Measurements from ENCODE around the gene STON2. TPM values are rescaled to one million over a fixed set of nuclear protein-coding genes. Genes with fewer than 3 reads are reported as not detected.

STON2 gene
- polyA plus RNA-seq, 2 of the 4 experiments (the other 2 are of a cell fraction) = 0.53 to 1.3 TPM

DNA sequence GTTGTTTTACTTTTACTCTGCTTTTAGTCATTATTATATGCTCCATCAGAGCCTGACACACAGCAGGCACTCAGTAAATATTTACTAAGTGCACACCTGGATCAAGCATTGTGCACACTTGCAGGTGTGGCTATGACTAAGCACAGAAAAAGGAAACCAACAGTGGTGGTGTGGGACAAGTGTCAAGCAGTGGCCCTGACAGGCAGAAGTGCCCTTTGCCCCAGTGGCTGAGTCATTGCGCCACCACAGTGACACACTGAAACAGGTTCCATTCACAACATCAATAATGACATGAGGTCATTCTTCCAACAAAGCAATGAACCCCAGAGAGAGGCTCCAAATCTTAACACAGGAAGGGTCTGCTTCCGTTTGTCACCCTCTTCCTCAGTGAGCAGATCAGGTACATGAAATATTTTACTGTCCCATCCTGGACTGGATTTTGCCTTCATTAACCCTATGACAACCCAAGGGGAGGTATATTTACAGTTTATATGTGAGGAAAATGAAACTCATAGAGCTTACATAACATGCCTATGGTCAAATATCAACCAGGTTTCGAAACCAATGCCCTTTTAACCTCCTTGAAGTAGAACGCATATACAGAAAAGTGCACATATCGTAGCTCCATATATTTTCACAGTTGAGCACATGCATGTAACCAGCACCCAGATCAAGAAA is 96.7 kb downstream of the STON2 start:
- Histone ChIP-seq H3K4me3 (no peak overlapping the region), H3K27ac (no peak overlapping the region), H3K9me3 (no peaks in the 10 kb centered on the region), H3K4me1 (peaks cover 13% of the 10 kb centered on the region), H3K4me2 (peak overlapping the region; percentile 39)
- ChIA-PET CTCF (interaction anchor here (0.7 kb wide), 1 partner anchor 11 kb away, joined by 3 read pairs; no protein-coding TSS in a partner anchor), POLR2A (no interaction called here)
- TF ChIP-seq, protein P1, sequence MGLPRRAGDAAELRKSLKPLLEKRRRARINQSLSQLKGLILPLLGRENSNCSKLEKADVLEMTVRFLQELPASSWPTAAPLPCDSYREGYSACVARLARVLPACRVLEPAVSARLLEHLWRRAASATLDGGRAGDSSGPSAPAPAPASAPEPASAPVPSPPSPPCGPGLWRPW (IDR thresholded peaks at IDR 0.05) = no peak
- TF ChIP-seq FOSL2 (IDR thresholded peaks at IDR 0.05) (no peak), FOSL2 (CRISPR knock-in tag; IDR thresholded peaks at IDR 0.05) (0 out of 2 replicates have a peak, but pooled peaks have one; percentile 4)
- ATAC-seq = peak in 1 of 2 experiments; percentile 59; a peak in 1 of 6 replicates
- 34% methylated on average over 5 of the region's 5 CpGs for WGBS (ENCODE audit: missing lambda C conversion rate)
- DNase-seq (ENCODE audit: low read depth in 1 of 2, low spot score in 1 of 2) = peak in 1 of 2 experiments; percentile 48
- no peak for FAIRE-seq

DNA sequence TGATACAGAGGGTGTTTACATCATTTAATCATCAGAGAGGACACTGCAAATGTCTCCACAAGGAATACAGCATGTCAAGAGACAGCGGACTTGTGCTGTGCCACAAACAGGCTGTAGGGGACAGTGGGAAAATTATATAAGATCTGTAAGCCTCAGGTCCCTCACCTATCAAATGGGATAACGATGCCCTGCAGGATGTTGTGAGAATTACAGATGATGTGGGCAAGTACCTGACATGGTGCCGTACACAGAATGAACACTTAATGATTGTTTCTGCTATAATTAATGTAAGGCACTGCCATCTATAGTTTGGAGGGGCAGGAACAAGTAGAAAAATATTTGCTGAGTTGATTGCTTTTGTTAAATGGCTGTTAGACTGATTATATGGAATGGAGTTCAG is 97.5 kb downstream of the STON2 start:
- WGBS (ENCODE audit: missing lambda C conversion rate) = 75% methylated on average over 3 of the region's 3 CpGs
- FAIRE-seq (no peak), ATAC-seq (peak; percentile 62 to 84; a peak in 5 of 6 replicates), DNase-seq (ENCODE audit: low read depth in 1 of 2, low spot score in 1 of 2) (peak in 1 of 2 experiments; percentile 22)
- CTCF ChIA-PET = no interaction called here
- POLR2A ChIA-PET = no interaction called here
- no peak for TF ChIP-seq FOSB (CRISPR knock-in tag; IDR thresholded peaks at IDR 0.05)
- no peak for TF ChIP-seq CBX8 (IDR thresholded peaks at IDR 0.05)
- TF ChIP-seq, protein P2, sequence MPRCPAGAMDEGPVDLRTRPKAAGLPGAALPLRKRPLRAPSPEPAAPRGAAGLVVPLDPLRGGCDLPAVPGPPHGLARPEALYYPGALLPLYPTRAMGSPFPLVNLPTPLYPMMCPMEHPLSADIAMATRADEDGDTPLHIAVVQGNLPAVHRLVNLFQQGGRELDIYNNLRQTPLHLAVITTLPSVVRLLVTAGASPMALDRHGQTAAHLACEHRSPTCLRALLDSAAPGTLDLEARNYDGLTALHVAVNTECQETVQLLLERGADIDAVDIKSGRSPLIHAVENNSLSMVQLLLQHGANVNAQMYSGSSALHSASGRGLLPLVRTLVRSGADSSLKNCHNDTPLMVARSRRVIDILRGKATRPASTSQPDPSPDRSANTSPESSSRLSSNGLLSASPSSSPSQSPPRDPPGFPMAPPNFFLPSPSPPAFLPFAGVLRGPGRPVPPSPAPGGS (IDR thresholded peaks at IDR 0.05) = no peak
- TF ChIP-seq, protein P3, sequence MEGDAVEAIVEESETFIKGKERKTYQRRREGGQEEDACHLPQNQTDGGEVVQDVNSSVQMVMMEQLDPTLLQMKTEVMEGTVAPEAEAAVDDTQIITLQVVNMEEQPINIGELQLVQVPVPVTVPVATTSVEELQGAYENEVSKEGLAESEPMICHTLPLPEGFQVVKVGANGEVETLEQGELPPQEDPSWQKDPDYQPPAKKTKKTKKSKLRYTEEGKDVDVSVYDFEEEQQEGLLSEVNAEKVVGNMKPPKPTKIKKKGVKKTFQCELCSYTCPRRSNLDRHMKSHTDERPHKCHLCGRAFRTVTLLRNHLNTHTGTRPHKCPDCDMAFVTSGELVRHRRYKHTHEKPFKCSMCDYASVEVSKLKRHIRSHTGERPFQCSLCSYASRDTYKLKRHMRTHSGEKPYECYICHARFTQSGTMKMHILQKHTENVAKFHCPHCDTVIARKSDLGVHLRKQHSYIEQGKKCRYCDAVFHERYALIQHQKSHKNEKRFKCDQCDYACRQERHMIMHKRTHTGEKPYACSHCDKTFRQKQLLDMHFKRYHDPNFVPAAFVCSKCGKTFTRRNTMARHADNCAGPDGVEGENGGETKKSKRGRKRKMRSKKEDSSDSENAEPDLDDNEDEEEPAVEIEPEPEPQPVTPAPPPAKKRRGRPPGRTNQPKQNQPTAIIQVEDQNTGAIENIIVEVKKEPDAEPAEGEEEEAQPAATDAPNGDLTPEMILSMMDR (IDR thresholded peaks at IDR 0.05) = no peak
- TF ChIP-seq, protein P4, sequence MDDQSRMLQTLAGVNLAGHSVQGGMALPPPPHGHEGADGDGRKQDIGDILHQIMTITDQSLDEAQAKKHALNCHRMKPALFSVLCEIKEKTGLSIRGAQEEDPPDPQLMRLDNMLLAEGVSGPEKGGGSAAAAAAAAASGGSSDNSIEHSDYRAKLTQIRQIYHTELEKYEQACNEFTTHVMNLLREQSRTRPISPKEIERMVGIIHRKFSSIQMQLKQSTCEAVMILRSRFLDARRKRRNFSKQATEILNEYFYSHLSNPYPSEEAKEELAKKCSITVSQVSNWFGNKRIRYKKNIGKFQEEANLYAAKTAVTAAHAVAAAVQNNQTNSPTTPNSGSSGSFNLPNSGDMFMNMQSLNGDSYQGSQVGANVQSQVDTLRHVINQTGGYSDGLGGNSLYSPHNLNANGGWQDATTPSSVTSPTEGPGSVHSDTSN (IDR thresholded peaks at IDR 0.05) = no peak
- TF ChIP-seq NPAS2 (CRISPR knock-in tag; IDR thresholded peaks at IDR 0.05; ENCODE audit: borderline replicate concordance) = no peak
- TF ChIP-seq CBX2 (IDR thresholded peaks at IDR 0.05; ENCODE audit: borderline replicate concordance, low read depth) = no peak
- no peak for TF ChIP-seq CHD2 (IDR thresholded peaks at IDR 0.05; ENCODE audit: low read length, partially characterized antibody)
- no peak for TF ChIP-seq RARB (CRISPR knock-in tag; IDR thresholded peaks at IDR 0.05)
- TF ChIP-seq TP53 (CRISPR knock-in tag; IDR thresholded peaks at IDR 0.05) = no peak
- TF ChIP-seq, protein P5, sequence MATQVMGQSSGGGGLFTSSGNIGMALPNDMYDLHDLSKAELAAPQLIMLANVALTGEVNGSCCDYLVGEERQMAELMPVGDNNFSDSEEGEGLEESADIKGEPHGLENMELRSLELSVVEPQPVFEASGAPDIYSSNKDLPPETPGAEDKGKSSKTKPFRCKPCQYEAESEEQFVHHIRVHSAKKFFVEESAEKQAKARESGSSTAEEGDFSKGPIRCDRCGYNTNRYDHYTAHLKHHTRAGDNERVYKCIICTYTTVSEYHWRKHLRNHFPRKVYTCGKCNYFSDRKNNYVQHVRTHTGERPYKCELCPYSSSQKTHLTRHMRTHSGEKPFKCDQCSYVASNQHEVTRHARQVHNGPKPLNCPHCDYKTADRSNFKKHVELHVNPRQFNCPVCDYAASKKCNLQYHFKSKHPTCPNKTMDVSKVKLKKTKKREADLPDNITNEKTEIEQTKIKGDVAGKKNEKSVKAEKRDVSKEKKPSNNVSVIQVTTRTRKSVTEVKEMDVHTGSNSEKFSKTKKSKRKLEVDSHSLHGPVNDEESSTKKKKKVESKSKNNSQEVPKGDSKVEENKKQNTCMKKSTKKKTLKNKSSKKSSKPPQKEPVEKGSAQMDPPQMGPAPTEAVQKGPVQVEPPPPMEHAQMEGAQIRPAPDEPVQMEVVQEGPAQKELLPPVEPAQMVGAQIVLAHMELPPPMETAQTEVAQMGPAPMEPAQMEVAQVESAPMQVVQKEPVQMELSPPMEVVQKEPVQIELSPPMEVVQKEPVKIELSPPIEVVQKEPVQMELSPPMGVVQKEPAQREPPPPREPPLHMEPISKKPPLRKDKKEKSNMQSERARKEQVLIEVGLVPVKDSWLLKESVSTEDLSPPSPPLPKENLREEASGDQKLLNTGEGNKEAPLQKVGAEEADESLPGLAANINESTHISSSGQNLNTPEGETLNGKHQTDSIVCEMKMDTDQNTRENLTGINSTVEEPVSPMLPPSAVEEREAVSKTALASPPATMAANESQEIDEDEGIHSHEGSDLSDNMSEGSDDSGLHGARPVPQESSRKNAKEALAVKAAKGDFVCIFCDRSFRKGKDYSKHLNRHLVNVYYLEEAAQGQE (IDR thresholded peaks at IDR 0.05) = no peak
- TF ChIP-seq, protein P6, sequence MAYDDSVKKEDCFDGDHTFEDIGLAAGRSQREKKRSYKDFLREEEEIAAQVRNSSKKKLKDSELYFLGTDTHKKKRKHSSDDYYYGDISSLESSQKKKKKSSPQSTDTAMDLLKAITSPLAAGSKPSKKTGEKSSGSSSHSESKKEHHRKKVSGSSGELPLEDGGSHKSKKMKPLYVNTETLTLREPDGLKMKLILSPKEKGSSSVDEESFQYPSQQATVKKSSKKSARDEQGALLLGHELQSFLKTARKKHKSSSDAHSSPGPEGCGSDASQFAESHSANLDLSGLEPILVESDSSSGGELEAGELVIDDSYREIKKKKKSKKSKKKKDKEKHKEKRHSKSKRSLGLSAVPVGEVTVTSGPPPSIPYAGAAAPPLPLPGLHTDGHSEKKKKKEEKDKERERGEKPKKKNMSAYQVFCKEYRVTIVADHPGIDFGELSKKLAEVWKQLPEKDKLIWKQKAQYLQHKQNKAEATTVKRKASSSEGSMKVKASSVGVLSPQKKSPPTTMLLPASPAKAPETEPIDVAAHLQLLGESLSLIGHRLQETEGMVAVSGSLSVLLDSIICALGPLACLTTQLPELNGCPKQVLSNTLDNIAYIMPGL (CRISPR knock-in tag; IDR thresholded peaks at IDR 0.05; ENCODE audit: borderline replicate concordance) = no peak
- TF ChIP-seq HOXB13 (CRISPR knock-in tag; IDR thresholded peaks at IDR 0.05; ENCODE audit: low read depth) = no peak
- no peak for TF ChIP-seq PHF8 (IDR thresholded peaks at IDR 0.05; ENCODE audit: borderline replicate concordance, low read depth)
- no peak for TF ChIP-seq EP300 (IDR thresholded peaks at IDR 0.05)
- no peak for TF ChIP-seq SREBF2 (IDR thresholded peaks at IDR 0.05)
- TF ChIP-seq, protein P7, sequence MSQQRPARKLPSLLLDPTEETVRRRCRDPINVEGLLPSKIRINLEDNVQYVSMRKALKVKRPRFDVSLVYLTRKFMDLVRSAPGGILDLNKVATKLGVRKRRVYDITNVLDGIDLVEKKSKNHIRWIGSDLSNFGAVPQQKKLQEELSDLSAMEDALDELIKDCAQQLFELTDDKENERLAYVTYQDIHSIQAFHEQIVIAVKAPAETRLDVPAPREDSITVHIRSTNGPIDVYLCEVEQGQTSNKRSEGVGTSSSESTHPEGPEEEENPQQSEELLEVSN (IDR thresholded peaks at IDR 0.05; ENCODE audit: borderline replicate concordance, low read depth) = no peak
- TF ChIP-seq ESRRA (IDR thresholded peaks at IDR 0.05; ENCODE audit: borderline replicate concordance, low read length) = no peak
- TF ChIP-seq MAFK (IDR thresholded peaks at IDR 0.05; ENCODE audit: partially characterized antibody) = no peak
- peaks cover 13% of the 10 kb centered on the region for H3K4me1 ChIP-seq
- no peak overlapping the region for H3K4me3 ChIP-seq
- no peaks in the 10 kb centered on the region for H3K9me3 ChIP-seq
- no peak overlapping the region for H3K27ac ChIP-seq
- H3K4me2 ChIP-seq = peak overlapping the region; percentile 39; the same call in 1 of the 3 replicates

All from A549 (cell line).